A549 (cell line): ENCODE measurements around the gene RIMS3.

Source experiments
- BCL3 ChIP-seq: fragments of >200 bp; sonication (Bioruptor Twin); formaldehyde crosslinking; IDR thresholded peaks from 3 replicates; pipeline ENCODE4 v1.6.1; 2016
- CBX8 ChIP-seq: fragments of 200-600 bp; sonication (generic); IDR thresholded peaks from 2 replicates; pipeline ENCODE4 v1.6.1; 2016
- CEBPB ChIP-seq, 2 experiments: fragments of >200 bp in 1 of 2; sonication (Bioruptor Twin) in 1 of 2; formaldehyde crosslinking in 1 of 2; IDR thresholded peaks; 2 replicates each; pipeline ENCODE4 v1.6.1; 2012 to 2016
- CHD2 ChIP-seq: fragments of 150-350 bp; IDR thresholded peaks from 2 replicates; pipeline ENCODE4 v1.6.1; 2014; ENCODE audit warnings: low read length; ENCODE audit not compliant: partially characterized antibody
- CTCF ChIP-seq: fragments of >200 bp; sonication (Bioruptor Twin); formaldehyde crosslinking; IDR thresholded peaks from 3 replicates; pipeline ENCODE4 v1.5.1; 2016
- ELK1 ChIP-seq: fragments of 150-350 bp; IDR thresholded peaks from 2 replicates; pipeline ENCODE4 v1.6.1; 2014; ENCODE audit warnings: low read depth, mild to moderate bottlenecking, low read length
- EP300 ChIP-seq, 2 experiments: fragments of >200 bp; sonication (Bioruptor Twin); formaldehyde crosslinking; IDR thresholded peaks; 2 replicates in 1 of 2; 3 replicates in 1 of 2; pipeline ENCODE4 v1.6.1; 2016 to 2017
- JUNB ChIP-seq: fragments of >200 bp; sonication (Bioruptor Twin); formaldehyde crosslinking; IDR thresholded peaks from 2 replicates; pipeline ENCODE4 v1.6.1; 2016
- MAX ChIP-seq: IDR thresholded peaks from 2 replicates; pipeline ENCODE4 v1.6.1; 2012
- POLR2A ChIP-seq: IDR thresholded peaks from 2 replicates; pipeline ENCODE4 v1.6.1; 2012; ENCODE audit warnings: mild to moderate bottlenecking, low read length
- REST ChIP-seq: fragments of 200-600 bp; sonication (generic); IDR thresholded peaks from 2 replicates; pipeline ENCODE4 v1.6.1; 2016; ENCODE audit warnings: antibody characterized with exemption, mild to moderate bottlenecking, moderate library complexity
- TP53 ChIP-seq: fragments of 250-450 bp; sonication (Bioruptor Pico); IDR thresholded peaks from 2 replicates; pipeline ENCODE4 v1.5.0; 2021; ENCODE audit warnings: mild to moderate bottlenecking, moderate library complexity

GRCh38 chr1:40648928-40649591, 16.4 kb downstream of the RIMS3 start:
- TF ChIP-seq CTCF: no peak
- no peak for TF ChIP-seq BCL3
- no peak for TF ChIP-seq POLR2A
- TF ChIP-seq EP300 (IDR thresholded peaks at IDR 0.05): no peak
- TF ChIP-seq MAX: no peak
- TF ChIP-seq CBX8: no peak
- TF ChIP-seq ELK1: no peak
- no peak for TF ChIP-seq CEBPB (IDR thresholded peaks at IDR 0.05)
- no peak for TF ChIP-seq JUNB
- TF ChIP-seq REST: no peak
- TF ChIP-seq TP53 (CRISPR knock-in tag): no peak
- no peak for TF ChIP-seq CHD2
